IMR-90 (cell line): ENCODE results near the gene SPATA18. TPM values are rescaled to one million over a fixed set of nuclear protein-coding genes. Genes with fewer than 3 reads are reported as not detected.

Source experiments
- ATAC-seq: fragments of 200-7000 bp; cut with Tn5 transposase; 2 replicates; pipeline ENCODE4 v1.9.1; 2020; ENCODE audit warnings: low read depth, mild to moderate bottlenecking, moderate library complexity
- BruUV-seq: library from RNA; stranded (reverse); fragments of 400-500 nt; replicated peaks from 2 replicates; lab custom pipeline; 2021; lab: Mats Ljungman, UMichigan
- CTCF ChIA-PET: fragments of 300-600 bp; formaldehyde crosslinking; extraction: SDS; loops from one replicate; lab custom pipeline; 2021; ENCODE audit warnings: antibody characterized with exemption; lab: Yijun Ruan, JAX
- POLR2A ChIA-PET: fragments of 300-600 bp; sonication (Branson Sonifier 250); formaldehyde crosslinking; loops from one replicate; lab custom pipeline; 2022; ENCODE audit warnings: antibody characterized with exemption; ENCODE audit not compliant: unreplicated experiment; lab: Charles Lee
- DNase-seq: peaks from one replicate; pipeline ENCODE4 v3.0.0; 2013
- H2AFZ ChIP-seq: replicated peaks from 2 replicates; pipeline ENCODE3; 2013; ENCODE audit warnings: low read length, mild to moderate bottlenecking; ENCODE audit not compliant: poor library complexity
- H2AK5ac ChIP-seq: 2 replicates; pipeline ENCODE4 v1.6.1; 2013; ENCODE audit warnings: low read depth, low read length, inconsistent platforms
- H2AK9ac ChIP-seq: replicated peaks from 2 replicates; pipeline ENCODE3; 2013; ENCODE audit warnings: mild to moderate bottlenecking, low read depth, low read length, moderate library complexity; ENCODE audit not compliant: poor library complexity
- H2BK120ac ChIP-seq: 2 replicates; pipeline ENCODE4 v1.6.1; 2013; ENCODE audit warnings: low read depth, low read length, inconsistent platforms
- H2BK15ac ChIP-seq: 3 replicates; pipeline ENCODE4 v1.6.1; 2013; ENCODE audit warnings: low read depth, low read length, inconsistent platforms
- H2BK20ac ChIP-seq: 2 replicates; pipeline ENCODE4 v1.6.1; 2013; ENCODE audit warnings: low read depth, mild to moderate bottlenecking, inconsistent platforms, low read length, moderate library complexity
- H2BK5ac ChIP-seq: 2 replicates; pipeline ENCODE4 v1.6.1; 2013; ENCODE audit warnings: mild to moderate bottlenecking, low read depth, low read length, inconsistent platforms; ENCODE audit not compliant: poor library complexity, severe bottlenecking
- H3K14ac ChIP-seq: replicated peaks from 2 replicates; pipeline ENCODE4 v1.6.1; 2013; ENCODE audit warnings: low read depth, low read length, inconsistent platforms
- H3K18ac ChIP-seq: 2 replicates; pipeline ENCODE4 v1.6.1; 2013; ENCODE audit warnings: low read depth, low read length, control low read depth
- H3K23ac ChIP-seq: 2 replicates; pipeline ENCODE4 v1.6.1; 2013; ENCODE audit warnings: low read depth, low read length, inconsistent platforms
- H3K27ac ChIP-seq: 2 replicates; pipeline ENCODE4 v1.5.1; 2013; ENCODE audit warnings: mild to moderate bottlenecking, control low read depth, low read length; ENCODE audit not compliant: insufficient read depth
- H3K27me3 ChIP-seq: 2 replicates; pipeline ENCODE4 v1.6.1; 2013; ENCODE audit warnings: low read length; ENCODE audit not compliant: control insufficient read depth, insufficient read depth
- H3K36me3 ChIP-seq: 2 replicates; pipeline ENCODE4 v1.6.1; 2013; ENCODE audit warnings: low read length, mixed read lengths; ENCODE audit not compliant: control insufficient read depth, insufficient read depth
- H3K4ac ChIP-seq: 2 replicates; pipeline ENCODE4 v1.6.1; 2013; ENCODE audit warnings: low read depth, low read length, inconsistent platforms
- H3K4me1 ChIP-seq: 2 replicates; pipeline ENCODE4 v1.6.1; 2013; ENCODE audit warnings: low read length, mixed read lengths; ENCODE audit not compliant: control insufficient read depth, insufficient read depth
- H3K4me2 ChIP-seq: 2 replicates; pipeline ENCODE4 v1.6.1; 2013; ENCODE audit warnings: low read depth, mild to moderate bottlenecking, control low read depth, low read length, moderate library complexity
- H3K4me3 ChIP-seq: 2 replicates; pipeline ENCODE4 v1.5.1; 2013; ENCODE audit warnings: low read depth, mild to moderate bottlenecking, control low read depth, low read length, moderate library complexity; ENCODE audit not compliant: insufficient read depth
- H3K56ac ChIP-seq: 2 replicates; pipeline ENCODE4 v1.6.1; 2013; ENCODE audit warnings: low read length, inconsistent platforms; ENCODE audit not compliant: insufficient read depth; ENCODE audit errors: extremely low read depth
- H3K79me1 ChIP-seq, 2 experiments: 2 replicates each; pipeline ENCODE4 v1.6.1; 2013; ENCODE audit warnings: low read length in 2 of 2, inconsistent platforms in 1 of 2, low read depth in 1 of 2
- H3K9ac ChIP-seq: 2 replicates; pipeline ENCODE4 v1.6.1; 2013; ENCODE audit warnings: low read depth, low read length, control low read depth
- H3K9me1 ChIP-seq: 2 replicates; pipeline ENCODE4 v1.6.1; 2013; ENCODE audit warnings: low read length, inconsistent platforms; ENCODE audit not compliant: insufficient read depth
- H3K9me3 ChIP-seq: 2 replicates; pipeline ENCODE4 v1.6.1; 2013; ENCODE audit warnings: low read length; ENCODE audit not compliant: control insufficient read depth, insufficient read depth
- H4K20me1 ChIP-seq: 2 replicates; pipeline ENCODE4 v1.6.1; 2013; ENCODE audit warnings: low read length, inconsistent platforms; ENCODE audit not compliant: insufficient read depth
- H4K5ac ChIP-seq: 2 replicates; pipeline ENCODE4 v1.6.1; 2013; ENCODE audit warnings: mild to moderate bottlenecking, low read depth, low read length, control low read depth
- H4K8ac ChIP-seq, 2 experiments: 2 replicates each; pipeline ENCODE4 v1.6.1; 2013; ENCODE audit warnings: low read depth in 2 of 2, low read length in 2 of 2, control low read depth in 1 of 2, inconsistent platforms in 1 of 2
- H4K91ac ChIP-seq: 2 replicates; pipeline ENCODE4 v1.6.1; 2013; ENCODE audit warnings: low read depth, low read length, inconsistent platforms; ENCODE audit not compliant: insufficient read depth
- CEBPB ChIP-seq: IDR thresholded peaks from 2 replicates; pipeline ENCODE4 v1.6.1; 2012; ENCODE audit warnings: low read depth, low read length, improper control_type of control experiment
- FOS ChIP-seq: fragments of 150-350 bp; IDR thresholded peaks from 2 replicates; pipeline ENCODE4 v1.6.1; 2016; ENCODE audit warnings: low read depth, low read length
- MXI1 ChIP-seq: IDR thresholded peaks from 2 replicates; pipeline ENCODE4 v1.6.1; 2012; ENCODE audit warnings: low read depth, mild to moderate bottlenecking, low read length, moderate library complexity, borderline replicate concordance
- WGBS, 2 experiments: methylation state at CpG; one replicate each; pipeline versions ENCODE4 v1.1.5 to v1.1.7; 2013; ENCODE audit warnings: missing lambda C conversion rate in 2 of 2; ENCODE audit not compliant: insufficient read length in 1 of 2; ENCODE audit errors: extremely low coverage in 2 of 2; 5-methylcytosine and 5-hydroxymethylcytosine counted together
- dilution Hi-C: fragments of 300-500 bp; cut with HindIII; formaldehyde crosslinking; loops from one replicate; pipeline ENCODE4 v1.14.3; 2018; ENCODE audit warnings: low sequenced_read_pairs; ENCODE audit not compliant: unreplicated experiment
- in situ Hi-C: fragments of 300-500 bp; cut with MboI; formaldehyde crosslinking; loops from 3 replicates; pipeline ENCODE4 v1.14.3; 2019; ENCODE audit warnings: low sequenced_read_pairs, inconsistent platforms, mixed read lengths
- intact Hi-C: fragments of 100-400 bp; cut with micrococcal nuclease; formaldehyde crosslinking; loops from 2 replicates; pipeline ENCODE4 v1.10.0; 2022
- polyA plus RNA-seq, 3 experiments: library from polyadenylated mRNA; depleted of rRNA; stranded (reverse); fragments of >200 nt; gene quantifications; 2 replicates each; pipeline ENCODE4 v1.2.3, GENCODE V29; 2012; ENCODE audit warnings: low replicate concordance in 1 of 3
- total RNA-seq: library from RNA; depleted of rRNA; stranded (reverse); fragments of >200 nt; gene quantifications from 2 replicates; pipeline ENCODE4 v1.2.3, GENCODE V29; 2012

The SPATA18 gene
- total and polyA plus RNA-seq, 2 of the 4 experiments (the other 2 are of a cell fraction) = 3.0 to 4.7 TPM

- in situ Hi-C loops = no loop called here
- CTCF ChIA-PET = no interaction called here
- Histone ChIP-seq H3K23ac (no peak overlapping the region), H2BK120ac (no peak overlapping the region), H4K20me1 (no peaks in the 10 kb centered on the region), H4K8ac (no peak overlapping the region), H2BK5ac (no peak overlapping the region), H3K36me3 (no peaks in the 10 kb centered on the region), H2BK15ac (no peak overlapping the region), H2BK20ac (no peak overlapping the region), H3K4ac (no peak overlapping the region), H2AK5ac (no peak overlapping the region), H3K56ac (no peak overlapping the region), H2AK9ac (no peak overlapping the region), H3K27ac (no peak overlapping the region), H3K4me3 (no peak overlapping the region), H3K4me1 (no peaks in the 10 kb centered on the region), H3K9me3 (no peaks in the 10 kb centered on the region), H3K9me1 (no peaks in the 10 kb centered on the region), H2AFZ (no peak overlapping the region), H4K5ac (no peak overlapping the region), H3K79me1 (no peaks in the 10 kb centered on the region), H3K14ac (no peak overlapping the region), H4K91ac (no peak overlapping the region), H3K27me3 (no peaks in the 10 kb centered on the region; the same call in 1 of the 2 replicates), H3K9ac (no peak overlapping the region), H3K18ac (no peak overlapping the region), H3K4me2 (no peak overlapping the region)
- dilution Hi-C loops = no loop called here
- DNase-seq = no peak
- TF ChIP-seq FOS (no peak), CEBPB (no peak), MXI1 (no peak)
- no peak for ATAC-seq
- intact Hi-C loops = no loop called here
- BruUV-seq = no TSS peak
- POLR2A ChIA-PET = no interaction called here
- WGBS, 2 experiments = no CpG with 5 or more reads among the region's 2 CpGs
Measured at GRCh38 chr4:52116641-52117040, 65.5 kb downstream of the SPATA18 start.
